GM12878 (cell line): ENCODE results near the gene BOD1L1.
A peak's percentile ranks its signal among the peaks of the same experiment; 100 is the strongest.

Source experiments
- BCLAF1 ChIP-seq: fragments of 450-650 bp; IDR thresholded peaks from 2 replicates; pipeline ENCODE4 v1.6.1; 2017; ENCODE audit warnings: antibody characterized with exemption, mild to moderate bottlenecking, moderate library complexity
- GATAD2B ChIP-seq: fragments of 450-650 bp; conservative IDR thresholded peaks from 2 replicates; pipeline ENCODE4 v1.6.1; 2017; ENCODE audit warnings: low read depth, mild to moderate bottlenecking, moderate library complexity
- MYC ChIP-seq: IDR thresholded peaks from 2 replicates; pipeline ENCODE4 v1.6.1; 2011; ENCODE audit warnings: mild to moderate bottlenecking, low read length, moderate library complexity, inconsistent platforms; ENCODE audit not compliant: insufficient read depth, insufficient replicate concordance, insufficient read length, severe bottlenecking
- TF ChIP-seq, protein P1 (sequence below), 3 experiments: IDR thresholded peaks in 2 of 3; conservative IDR thresholded peaks in 1 of 3; 2 replicates each; pipeline ENCODE4 v1.5.1; 2011; ENCODE audit warnings: low read depth in 3 of 3, low read length in 3 of 3, mild to moderate bottlenecking in 3 of 3, control low read depth in 2 of 3, moderate library complexity in 2 of 3, inconsistent platforms in 1 of 3, mixed read lengths in 1 of 3; ENCODE audit not compliant: control insufficient read depth in 2 of 3, insufficient read depth in 1 of 3; ENCODE audit errors: extremely low read depth in 1 of 3

DNA sequence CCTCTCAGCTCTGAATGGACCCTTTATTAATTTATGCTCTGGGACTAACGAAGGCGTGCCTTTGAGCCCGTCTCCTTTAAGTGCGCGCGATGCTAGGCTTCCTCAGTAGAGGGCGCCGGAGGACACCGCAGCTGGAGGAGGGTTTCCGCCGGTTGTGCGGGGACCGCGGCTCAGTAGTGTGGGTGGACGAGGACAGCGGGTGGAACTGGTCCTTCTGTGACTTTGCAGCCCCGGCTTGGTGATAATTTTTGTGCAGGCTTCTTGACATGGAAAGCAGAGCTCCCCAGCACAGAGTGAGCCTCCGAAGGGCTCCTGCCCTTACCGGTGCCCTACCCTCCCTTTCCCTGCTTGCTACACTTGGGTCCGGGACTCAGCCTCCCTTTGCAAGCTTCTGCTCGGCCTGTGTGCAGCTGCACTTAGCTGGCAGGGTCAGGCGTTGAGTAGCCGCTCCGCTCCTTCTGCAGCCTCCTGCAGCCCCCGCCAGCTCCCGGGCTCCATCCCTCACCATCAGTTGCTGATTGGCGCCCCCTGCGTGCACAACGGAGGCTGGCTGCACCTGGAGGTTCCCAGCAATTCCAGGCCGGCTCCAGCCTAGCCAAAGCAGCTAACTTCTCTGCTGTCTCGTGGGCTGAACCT is 26.8 kb upstream of the BOD1L1 start:
- TF ChIP-seq BCLAF1 (no peak), MYC (no peak), GATAD2B (no peak)
- TF ChIP-seq, protein P1, sequence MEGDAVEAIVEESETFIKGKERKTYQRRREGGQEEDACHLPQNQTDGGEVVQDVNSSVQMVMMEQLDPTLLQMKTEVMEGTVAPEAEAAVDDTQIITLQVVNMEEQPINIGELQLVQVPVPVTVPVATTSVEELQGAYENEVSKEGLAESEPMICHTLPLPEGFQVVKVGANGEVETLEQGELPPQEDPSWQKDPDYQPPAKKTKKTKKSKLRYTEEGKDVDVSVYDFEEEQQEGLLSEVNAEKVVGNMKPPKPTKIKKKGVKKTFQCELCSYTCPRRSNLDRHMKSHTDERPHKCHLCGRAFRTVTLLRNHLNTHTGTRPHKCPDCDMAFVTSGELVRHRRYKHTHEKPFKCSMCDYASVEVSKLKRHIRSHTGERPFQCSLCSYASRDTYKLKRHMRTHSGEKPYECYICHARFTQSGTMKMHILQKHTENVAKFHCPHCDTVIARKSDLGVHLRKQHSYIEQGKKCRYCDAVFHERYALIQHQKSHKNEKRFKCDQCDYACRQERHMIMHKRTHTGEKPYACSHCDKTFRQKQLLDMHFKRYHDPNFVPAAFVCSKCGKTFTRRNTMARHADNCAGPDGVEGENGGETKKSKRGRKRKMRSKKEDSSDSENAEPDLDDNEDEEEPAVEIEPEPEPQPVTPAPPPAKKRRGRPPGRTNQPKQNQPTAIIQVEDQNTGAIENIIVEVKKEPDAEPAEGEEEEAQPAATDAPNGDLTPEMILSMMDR (IDR thresholded peaks at IDR 0.05 in 2 of 3, conservative IDR thresholded peaks at IDR 0.05 in 1 of 3; ENCODE audit: control insufficient read depth in 2 of 3, extremely low read depth in 1 of 3, insufficient read depth in 1 of 3, low read depth in 3 of 3, low read length in 3 of 3), result peak; percentile 82 to 96 (median 86)
